Chondrocyte (in vitro differentiated cells): ENCODE measurements around the gene ADAMTS3. TPM values are rescaled to one million over a fixed set of nuclear protein-coding genes. Genes with fewer than 3 reads are reported as not detected.

ENCODE experiments used
- DNase-seq: peaks from one replicate; pipeline ENCODE4 v3.0.0; 2021; ENCODE audit warnings: mixed read lengths, low spot score
- H3K27ac Mint-ChIP-seq: one replicate; pipeline ENCODE4 v1.8.0; 2021; ENCODE audit warnings: mild to moderate bottlenecking, moderate library complexity, mixed read lengths; ENCODE audit not compliant: unreplicated experiment
- H3K27me3 Mint-ChIP-seq: 2 replicates; pipeline ENCODE4 v1.8.0; 2021; ENCODE audit warnings: low read depth, mixed read lengths
- H3K36me3 Mint-ChIP-seq: 2 replicates; pipeline ENCODE4 v1.8.0; 2021; ENCODE audit warnings: low read depth, mixed read lengths
- H3K4me1 Mint-ChIP-seq: 2 replicates; pipeline ENCODE4 v1.8.0; 2021; ENCODE audit warnings: low read depth, mild to moderate bottlenecking, mixed read lengths
- H3K4me3 Mint-ChIP-seq: one replicate; pipeline ENCODE4 v1.8.0; 2021; ENCODE audit warnings: mild to moderate bottlenecking, moderate library complexity, mixed read lengths; ENCODE audit not compliant: unreplicated experiment
- H3K9me3 Mint-ChIP-seq: 2 replicates; pipeline ENCODE4 v1.8.0; 2021; ENCODE audit warnings: low read depth, mixed read lengths
- CTCF ChIP-seq: fragments of 200-600 bp; sonication (generic); IDR thresholded peaks from 2 replicates; pipeline ENCODE4 v1.5.0; 2021; ENCODE audit warnings: antibody characterized with exemption, mild to moderate bottlenecking, moderate library complexity
- total RNA-seq: library from RNA; stranded (reverse); gene quantifications from 3 replicates; pipeline ENCODE4 v1.2.1, GENCODE V29; 2021

The ADAMTS3 gene
- total RNA-seq, 1 donor from 2014 or later = 0.60 TPM

DNA sequence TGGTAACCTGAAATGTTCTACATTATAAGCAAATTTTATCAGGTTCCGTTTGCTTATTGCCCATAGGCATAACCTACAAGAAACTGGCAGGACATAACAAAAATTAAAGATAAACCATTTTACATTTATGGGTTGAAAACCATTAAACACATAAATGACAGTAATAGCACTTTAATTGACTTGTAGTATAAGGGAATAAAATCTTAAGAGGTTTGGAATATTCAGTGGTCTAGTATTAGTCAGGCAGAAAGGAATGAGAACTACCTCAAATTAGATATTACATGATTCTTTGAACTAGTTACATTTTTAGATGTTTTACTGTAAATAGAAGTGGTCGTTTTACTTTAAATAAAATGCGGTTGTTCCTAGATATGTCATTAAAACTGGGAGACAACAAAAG is 111.9 kb downstream of the ADAMTS3 start:
- no peak for TF ChIP-seq CTCF
- H3K36me3 Mint-ChIP-seq = no peaks in the 10 kb centered on the region
- DNase-seq = no peak

GRCh38 chr4:72451349-72451748 is 117.7 kb downstream of the ADAMTS3 start:
- Mint-ChIP-seq H3K4me1 (no peaks in the 10 kb centered on the region), H3K9me3 (no peaks in the 10 kb centered on the region), H3K27me3 (peaks cover 5% of the 10 kb centered on the region), H3K36me3 (no peaks in the 10 kb centered on the region), H3K27ac (no peak overlapping the region), H3K4me3 (no peak overlapping the region)
- no peak for TF ChIP-seq CTCF
- no peak for DNase-seq

More for the DNA sequence above, 111.9 kb downstream of the ADAMTS3 start:
- Mint-ChIP-seq H3K27me3 (peaks cover 9% of the 10 kb centered on the region), H3K27ac (no peak overlapping the region), H3K4me1 (no peaks in the 10 kb centered on the region), H3K4me3 (no peak overlapping the region), H3K9me3 (no peaks in the 10 kb centered on the region)

- no peak overlapping the region for H3K4me3 Mint-ChIP-seq
- peaks cover 6% of the 10 kb centered on the region for H3K27me3 Mint-ChIP-seq
- H3K4me1 Mint-ChIP-seq = no peaks in the 10 kb centered on the region
- no peaks in the 10 kb centered on the region for H3K36me3 Mint-ChIP-seq
- no peak for TF ChIP-seq CTCF
- no peak for DNase-seq
- no peak overlapping the region for H3K27ac Mint-ChIP-seq
- no peaks in the 10 kb centered on the region for H3K9me3 Mint-ChIP-seq
Observed at GRCh38 chr4:72449705-72450104, 119.3 kb downstream of the ADAMTS3 start.

- no peak for TF ChIP-seq CTCF
- Mint-ChIP-seq H3K27me3 (peaks cover 10% of the 10 kb centered on the region), H3K4me3 (no peak overlapping the region), H3K4me1 (no peaks in the 10 kb centered on the region), H3K36me3 (no peaks in the 10 kb centered on the region), H3K27ac (no peak overlapping the region), H3K9me3 (no peaks in the 10 kb centered on the region)
- DNase-seq = no peak
Observed at GRCh38 chr4:72448231-72448630, 120.8 kb downstream of the ADAMTS3 start.

DNA sequence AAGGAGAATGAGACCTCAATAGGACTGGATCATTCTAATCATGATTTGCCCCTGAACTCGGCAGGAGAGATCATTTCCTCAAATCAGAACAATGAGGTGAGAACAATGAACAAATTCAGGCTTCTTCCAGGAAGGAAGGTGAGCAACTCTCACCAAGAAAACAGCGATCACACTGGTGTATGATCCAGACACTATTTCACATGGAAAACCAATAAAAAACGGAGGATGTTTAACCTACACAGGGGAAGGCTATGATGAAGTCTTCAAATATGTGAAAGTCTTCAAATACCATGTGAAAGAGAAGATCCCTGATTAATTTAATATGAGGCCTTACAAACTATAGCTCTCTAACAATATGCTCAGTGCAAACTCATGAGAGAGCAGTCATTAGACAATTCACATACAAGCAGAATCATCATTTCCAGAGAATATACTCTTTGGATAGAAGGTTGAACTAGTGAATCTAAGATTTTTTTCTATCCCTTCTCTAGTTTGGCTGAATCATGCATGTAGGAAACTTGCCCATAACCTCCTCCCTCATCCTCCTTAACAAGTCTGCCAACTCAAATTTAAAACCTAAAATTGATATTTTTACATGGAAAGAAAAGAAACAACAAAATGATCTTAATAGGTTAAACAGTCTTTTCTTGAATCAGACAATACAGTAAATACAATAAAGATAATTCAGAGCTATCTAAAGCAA is 122.5 kb downstream of the ADAMTS3 start:
- peaks cover 15% of the 10 kb centered on the region for H3K27me3 Mint-ChIP-seq
- TF ChIP-seq CTCF = no peak
- no peak overlapping the region for H3K4me3 Mint-ChIP-seq
- no peak overlapping the region for H3K27ac Mint-ChIP-seq
- H3K36me3 Mint-ChIP-seq = no peaks in the 10 kb centered on the region
- no peaks in the 10 kb centered on the region for H3K9me3 Mint-ChIP-seq
- H3K4me1 Mint-ChIP-seq = no peaks in the 10 kb centered on the region
- DNase-seq = no peak
